Measurements from ENCODE around the gene AZU1.

The AZU1 gene

GRCh38 chr19:827710-828321, at the start of gene AZU1:
TSS of gene AZU1 (plus strand) at chr19:827837. CDS start at chr19:827847, 10 bp downstream.
- no peak for DNase-seq (ENCODE audit: low spot score)

GRCh38 chr19:778910-779653, 48.6 kb upstream of the AZU1 start:
- peak; percentile 53 for DNase-seq (ENCODE audit: low spot score)

GRCh38 chr19:780935-781334, 46.7 kb upstream of the AZU1 start:
- DNase-seq (ENCODE audit: low spot score): no peak

- DNase-seq (ENCODE audit: low spot score): no peak
Observed at GRCh38 chr19:781800-782184, 45.8 kb upstream of the AZU1 start.

GRCh38 chr19:782185-782877, 45.3 kb upstream of the AZU1 start:
- peak; percentile 80 for DNase-seq (ENCODE audit: low spot score)

- peak; percentile 83 for DNase-seq (ENCODE audit: low spot score)
Observed at GRCh38 chr19:782878-783668, 44.6 kb upstream of the AZU1 start.

GRCh38 chr19:784541-784940, 43.1 kb upstream of the AZU1 start:
- no peak for DNase-seq (ENCODE audit: low spot score)

- no peak for DNase-seq (ENCODE audit: low spot score)
Observed at GRCh38 chr19:787536-787935, 40.1 kb upstream of the AZU1 start.

GRCh38 chr19:788686-788982, 39.0 kb upstream of the AZU1 start:
- DNase-seq (ENCODE audit: low spot score): no peak

GRCh38 chr19:788983-789700, 38.5 kb upstream of the AZU1 start:
- DNase-seq (ENCODE audit: low spot score): peak; percentile 82

- no peak for DNase-seq (ENCODE audit: low spot score)
Observed at GRCh38 chr19:789701-790060, 38.0 kb upstream of the AZU1 start.

GRCh38 chr19:791007-791566, 36.5 kb upstream of the AZU1 start:
- DNase-seq (ENCODE audit: low spot score): no peak

- DNase-seq (ENCODE audit: low spot score): no peak
Observed at GRCh38 chr19:791567-792305, 35.9 kb upstream of the AZU1 start.

- DNase-seq (ENCODE audit: low spot score): no peak
Observed at GRCh38 chr19:792306-792885, 35.2 kb upstream of the AZU1 start.

- DNase-seq (ENCODE audit: low spot score): no peak
Observed at GRCh38 chr19:793806-794205, 33.8 kb upstream of the AZU1 start.

- no peak for DNase-seq (ENCODE audit: low spot score)
Observed at GRCh38 chr19:795073-795611, 32.5 kb upstream of the AZU1 start.

- no peak for DNase-seq (ENCODE audit: low spot score)
Observed at GRCh38 chr19:795691-796581, 31.7 kb upstream of the AZU1 start.

GRCh38 chr19:796692-797527, 30.7 kb upstream of the AZU1 start, which contains the start of gene PTBP1:
TSS of gene PTBP1 (plus strand) at chr19:797452. CDS start at chr19:797498, 46 bp downstream.
- DNase-seq (ENCODE audit: low spot score): peak; percentile 100
